Dermis microvascular lymphatic vessel endothelial cell (primary cell): Measurements from ENCODE around the gene LRRC71. TPM values are rescaled to one million over a fixed set of nuclear protein-coding genes. Genes with fewer than 3 reads are reported as not detected.

Source experiments
- DNase-seq, 2 donors: peaks; one replicate each; pipeline versions ENCODE4 v3.0.0 to v3.0.0-alpha.2; 2010; ENCODE audit warnings: low read depth in 2 of 2
- total RNA-seq: library from RNA; depleted of rRNA; stranded (reverse); fragments of >200 nt; gene quantifications from 2 replicates; pipeline ENCODE4 v1.2.1, GENCODE V29; 2014

The LRRC71 gene
- total RNA-seq = 0.13 TPM in 2 replicates

- peak in 1 of 2 donors; percentile 79 for DNase-seq
These were observed at the start of gene LRRC71 for GRCh38 chr1:156920233-156921052. Gene LRRC71 (plus strand): TSS chr1:156920632. CDS start chr1:156920804, 172 bp downstream.

- DNase-seq = no peak
These were observed 46.8 kb upstream of the LRRC71 start for GRCh38 chr1:156873659-156874058.

GRCh38 chr1:156874142-156874541 lies 46.3 kb upstream of the LRRC71 start:
- DNase-seq = no peak

- DNase-seq = no peak
These were observed 45.7 kb upstream of the LRRC71 start for GRCh38 chr1:156874572-156875340.

- no peak for DNase-seq
These were observed 45.2 kb upstream of the LRRC71 start for GRCh38 chr1:156875341-156875615.

GRCh38 chr1:156876281-156876680 lies 44.2 kb upstream of the LRRC71 start:
- DNase-seq = no peak

- DNase-seq = no peak
These were observed 42.8 kb upstream of the LRRC71 start for GRCh38 chr1:156877433-156878170.

GRCh38 chr1:156879876-156880275 lies 40.6 kb upstream of the LRRC71 start:
- no peak for DNase-seq

- no peak for DNase-seq
These were observed 40.0 kb upstream of the LRRC71 start for GRCh38 chr1:156880473-156880872.

- DNase-seq = no peak
These were observed 39.3 kb upstream of the LRRC71 start for GRCh38 chr1:156881101-156881500.

- DNase-seq = no peak
These were observed 38.8 kb upstream of the LRRC71 start for GRCh38 chr1:156881663-156882062.

GRCh38 chr1:156882543-156882942 lies 37.9 kb upstream of the LRRC71 start:
- no peak for DNase-seq

GRCh38 chr1:156883919-156884318 lies 36.5 kb upstream of the LRRC71 start:
- DNase-seq = no peak

- DNase-seq = no peak
These were observed 35.8 kb upstream of the LRRC71 start for GRCh38 chr1:156884560-156885184.

GRCh38 chr1:156885314-156885713 lies 35.1 kb upstream of the LRRC71 start:
- no peak for DNase-seq

- no peak for DNase-seq
These were observed 34.5 kb upstream of the LRRC71 start for GRCh38 chr1:156885880-156886355.

GRCh38 chr1:156886583-156887281 lies 33.7 kb upstream of the LRRC71 start:
- no peak for DNase-seq

GRCh38 chr1:156887317-156887716 lies 33.1 kb upstream of the LRRC71 start:
- no peak for DNase-seq

- DNase-seq = no peak
These were observed 32.7 kb upstream of the LRRC71 start for GRCh38 chr1:156887734-156888133.

- peak; percentile 40 to 82 for DNase-seq
These were observed 30.4 kb upstream of the LRRC71 start for GRCh38 chr1:156889802-156890580.
